Suprapubic skin (tissue), 4 donors: Measurements from ENCODE around the gene PLA2G15. TPM values are rescaled to one million over a fixed set of nuclear protein-coding genes. Genes with fewer than 3 reads are reported as not detected.

ENCODE experiments used
- DNase-seq, 2 donors: peaks; one replicate each; pipeline ENCODE4 v3.0.0-alpha.2; 2019; ENCODE audit warnings: low spot score in 2 of 2
- H3K27ac ChIP-seq: fragments of 200-600 bp; sonication (generic); one replicate; pipeline ENCODE4 v1.5.1; 2019
- H3K27me3 ChIP-seq: fragments of 200-600 bp; sonication (generic); one replicate; pipeline ENCODE4 v1.5.1; 2019
- H3K36me3 ChIP-seq: fragments of 200-600 bp; sonication (generic); one replicate; pipeline ENCODE4 v1.5.1; 2019
- H3K4me1 ChIP-seq: fragments of 200-600 bp; sonication (generic); one replicate; pipeline ENCODE4 v1.5.1; 2019
- H3K4me3 ChIP-seq: fragments of 200-600 bp; sonication (generic); one replicate; pipeline ENCODE4 v1.5.1; 2019; ENCODE audit warnings: mild to moderate bottlenecking
- H3K9me3 ChIP-seq: fragments of 200-600 bp; sonication (generic); one replicate; pipeline ENCODE4 v1.5.1; 2019
- CTCF ChIP-seq, 2 donors: fragments of 200-600 bp in 1 of 2; fragments of 450-650 bp in 1 of 2; sonication (generic) in 1 of 2; IDR thresholded peaks; one replicate each; pipeline ENCODE4 v1.5.1; 2016 to 2019; ENCODE audit warnings: antibody characterized with exemption in 2 of 2, mild to moderate bottlenecking in 1 of 2, moderate library complexity in 1 of 2
- EP300 ChIP-seq: sonication (generic); formaldehyde crosslinking; IDR thresholded peaks from one replicate; pipeline ENCODE4 v1.6.1; 2017; ENCODE audit warnings: antibody characterized with exemption
- POLR2A ChIP-seq, 2 donors: fragments of 450-650 bp; IDR thresholded peaks; one replicate each; pipeline ENCODE4 v1.6.1; 2017; ENCODE audit warnings: antibody characterized with exemption in 2 of 2, mild to moderate bottlenecking in 2 of 2, moderate library complexity in 2 of 2
- POLR2AphosphoS5 ChIP-seq, 3 donors: sonication (generic); formaldehyde crosslinking; IDR thresholded peaks; one replicate each; pipeline ENCODE4 v1.6.1; 2017; ENCODE audit warnings: antibody characterized with exemption in 3 of 3
- WGBS: methylation state at CpG from one replicate; pipeline ENCODE4 v1.1.5; 2018; 5-methylcytosine and 5-hydroxymethylcytosine counted together
- total RNA-seq, 4 donors: library from RNA; depleted of rRNA; stranded (reverse); fragments of >200 nt; gene quantifications; one replicate each; pipeline ENCODE4 v1.1.0, GENCODE V29; 2016

Gene PLA2G15
- total RNA-seq, 4 donors from 2014 or later = 11.2 to 26.6 (median 23.6) TPM

- no peak for DNase-seq
- Histone ChIP-seq H3K4me3 (no peak overlapping the region), H3K9me3 (no peaks in the 10 kb centered on the region), H3K36me3 (peaks cover 69% of the 10 kb centered on the region), H3K4me1 (peaks cover 32% of the 10 kb centered on the region), H3K27ac (no peak overlapping the region), H3K27me3 (no peaks in the 10 kb centered on the region)
- 82% methylated on average over 7 of the region's 7 CpGs for WGBS
- TF ChIP-seq POLR2AphosphoS5 (IDR thresholded peaks at IDR 0.05) (no peak), EP300 (no peak), CTCF (IDR thresholded peaks at IDR 0.05) (no peak), POLR2A (IDR thresholded peaks at IDR 0.05) (no peak)
Measured at GRCh38 chr16:68300734-68301459, 55.7 kb downstream of the PLA2G15 start.

GRCh38 chr16:68306633-68307032 lies 61.5 kb downstream of the PLA2G15 start:
- WGBS = 94% methylated on average over 3 of the region's 3 CpGs
- peaks cover 21% of the 10 kb centered on the region for H3K4me1 ChIP-seq
- H3K4me3 ChIP-seq = no peak overlapping the region
- no peaks in the 10 kb centered on the region for H3K27me3 ChIP-seq
- H3K9me3 ChIP-seq = no peaks in the 10 kb centered on the region
- DNase-seq = no peak
- no peak overlapping the region for H3K27ac ChIP-seq
- H3K36me3 ChIP-seq = peaks cover 65% of the 10 kb centered on the region
- TF ChIP-seq EP300 (no peak), POLR2AphosphoS5 (IDR thresholded peaks at IDR 0.05) (no peak), POLR2A (IDR thresholded peaks at IDR 0.05) (no peak), CTCF (IDR thresholded peaks at IDR 0.05) (no peak)

GRCh38 chr16:68309799-68310198 lies 64.6 kb downstream of the PLA2G15 start:
- H3K4me1 ChIP-seq = peaks cover 31% of the 10 kb centered on the region

GRCh38 chr16:68310437-68310773 lies 65.2 kb downstream of the PLA2G15 start:
- H3K9me3 ChIP-seq = no peaks in the 10 kb centered on the region
- peaks cover 31% of the 10 kb centered on the region for H3K4me1 ChIP-seq
- no CpG with 5 or more reads among the region's 29 CpGs for WGBS
- TF ChIP-seq POLR2A (IDR thresholded peaks at IDR 0.05) = no peak
- TF ChIP-seq POLR2AphosphoS5 (IDR thresholded peaks at IDR 0.05) = no peak
- TF ChIP-seq EP300 = no peak
- no peak for TF ChIP-seq CTCF (IDR thresholded peaks at IDR 0.05)
- no peaks in the 10 kb centered on the region for H3K27me3 ChIP-seq
- H3K4me3 ChIP-seq = peak overlapping the region; percentile 83
- peaks cover 34% of the 10 kb centered on the region for H3K36me3 ChIP-seq
- no peak for DNase-seq
- peak overlapping the region; percentile 84 for H3K27ac ChIP-seq

More at GRCh38 chr16:68309799-68310198, 64.6 kb downstream of the PLA2G15 start:
- 36% methylated on average over 6 of the region's 6 CpGs for WGBS
- Histone ChIP-seq H3K4me3 (peak overlapping the region; percentile 83), H3K9me3 (no peaks in the 10 kb centered on the region), H3K36me3 (peaks cover 37% of the 10 kb centered on the region), H3K27ac (peak overlapping the region; percentile 84), H3K27me3 (no peaks in the 10 kb centered on the region)
- no peak for TF ChIP-seq POLR2AphosphoS5 (IDR thresholded peaks at IDR 0.05)
- TF ChIP-seq CTCF (IDR thresholded peaks at IDR 0.05) = no peak
- TF ChIP-seq EP300 = no peak
- no peak for TF ChIP-seq POLR2A (IDR thresholded peaks at IDR 0.05)
- no peak for DNase-seq

Other genes starting within 250 kb of the PLA2G15 start
- under 1 TPM in 1 of 4 donors, not detected in 3; 0.56 TPM for gene DPEP2, start 245.9 kb upstream of the PLA2G15 start, total RNA-seq
- gene DPEP2NB, start 229.5 kb upstream of the PLA2G15 start, total RNA-seq = not detected
- 10 to 100 TPM in 2 of 4 donors, 1 to 10 TPM in 2; 9.0 to 22.5 (median 13.0) TPM for gene DDX28, start 222.1 kb upstream of the PLA2G15 start, total RNA-seq
- 10 to 100 TPM; 14.4 to 21.6 (median 15.5) TPM for gene DUS2, start 222.1 kb upstream of the PLA2G15 start, total RNA-seq
- 10 to 100 TPM; 32.7 to 58.1 (median 36.9) TPM for gene NFATC3, start 160.0 kb upstream of the PLA2G15 start, total RNA-seq
- 100 to 1,000 TPM in 2 of 4 donors, 10 to 100 TPM in 2; 77.0 to 133 (median 99.7) TPM for gene ESRP2, start 9.2 kb upstream of the PLA2G15 start, total RNA-seq
- 100 to 1,000 TPM in 1 of 4 donors, 10 to 100 TPM in 3; 31.5 to 167 (median 49.0) TPM for gene SLC7A6, start 19.2 kb downstream of the PLA2G15 start, total RNA-seq
- gene SLC7A6OS, start 65.6 kb downstream of the PLA2G15 start, total RNA-seq = 10 to 100 TPM in 2 of 4 donors, 1 to 10 TPM in 2; 8.8 to 18.1 (median 10.1) TPM
- 100 to 1,000 TPM in 1 of 4 donors, 10 to 100 TPM in 3; 38.8 to 101 (median 69.9) TPM for gene PRMT7, start 65.6 kb downstream of the PLA2G15 start, total RNA-seq
- gene SMPD3, start 203.1 kb downstream of the PLA2G15 start, total RNA-seq = 10 to 100 TPM; 26.2 to 64.9 (median 39.9) TPM